GM19025 (cell line): ENCODE results near the gene SNX27.
"Not testable (repeated sequence)": the region's sequence is repeated elsewhere in the genome, so short reads cannot be mapped to it uniquely, and the experiment has no call there.

Experiments used
- ATAC-seq: cut with Tn5 transposase; IDR thresholded peaks from one replicate; pipeline ENCODE4 v1.9.1; 2021; ENCODE audit warnings: mild to moderate bottlenecking, low read depth, moderate library complexity; ENCODE audit not compliant: unreplicated experiment

Gene SNX27

DNA sequence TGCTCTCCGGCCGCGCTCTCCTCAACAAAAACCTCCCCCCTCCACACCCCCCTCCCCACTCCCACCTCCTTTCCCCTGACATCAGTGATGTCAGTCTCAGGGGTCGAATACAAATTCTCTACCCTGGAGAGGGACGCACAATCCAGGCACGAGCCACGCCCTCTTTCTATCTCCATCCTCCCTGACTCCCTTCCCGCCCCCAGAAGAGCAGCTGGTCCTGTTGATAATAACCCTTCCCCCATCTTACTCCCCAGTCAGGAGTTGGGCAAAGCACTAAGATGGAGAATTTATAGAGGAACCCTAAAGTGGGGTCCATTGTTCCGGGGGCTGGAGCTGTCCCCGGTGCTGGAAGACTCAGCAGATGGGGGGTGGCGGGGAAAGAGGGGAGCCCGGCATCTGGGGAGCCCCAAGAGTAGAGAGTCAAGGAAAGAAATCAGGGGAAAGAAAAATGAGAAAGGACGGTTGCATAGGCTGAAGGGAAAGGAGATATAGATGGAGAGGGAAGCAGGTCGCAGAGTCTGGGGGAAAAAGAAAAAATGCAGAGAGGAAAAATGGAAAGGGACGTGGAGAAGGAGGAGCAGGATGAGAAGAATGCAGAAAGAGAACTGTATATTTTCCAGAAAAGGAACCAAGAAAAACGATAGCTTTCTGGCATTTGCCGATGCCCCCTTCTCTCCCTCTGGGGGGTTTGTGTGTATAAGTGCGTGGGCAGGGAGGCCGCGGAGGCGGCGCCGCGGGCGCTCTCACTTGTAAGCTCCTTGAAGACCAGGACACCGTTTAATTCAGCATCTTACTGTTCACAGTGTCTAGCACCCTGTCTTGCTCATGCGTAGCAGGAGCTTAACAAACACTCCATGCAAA lies 105.2 kb downstream of the SNX27 start, which contains the start of gene CELF3:
CELF3 (minus strand) TSS at position 33 of the 861 bp plus-strand sequence. CDS start 783 bp downstream, outside the sequence.
- ATAC-seq = no peak

GRCh38 chr1:151718011-151718431 lies 106.2 kb downstream of the SNX27 start:
- ATAC-seq = no peak

- no peak for ATAC-seq
These were observed 106.8 kb downstream of the SNX27 start for GRCh38 chr1:151718666-151719065.

DNA sequence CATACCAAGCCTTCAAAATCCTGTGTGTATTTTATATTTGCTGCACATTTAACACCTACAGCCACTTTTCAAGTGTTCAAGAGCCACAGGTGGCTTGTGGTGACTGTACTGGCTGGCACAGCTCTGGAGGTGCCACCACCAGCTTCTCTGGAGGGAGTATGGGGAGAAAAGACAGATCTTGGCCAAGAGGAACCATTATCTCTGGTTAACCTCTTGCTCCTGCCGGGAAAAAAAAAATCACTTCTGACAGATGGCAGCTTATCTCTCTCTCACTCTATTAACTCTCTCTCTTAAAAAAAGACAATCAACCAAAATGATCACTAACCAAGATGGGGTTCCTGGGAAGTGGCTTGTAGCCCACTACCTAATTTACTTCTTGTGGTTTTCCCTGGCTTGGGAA lies 108.3 kb downstream of the SNX27 start:
- no peak for ATAC-seq

DNA sequence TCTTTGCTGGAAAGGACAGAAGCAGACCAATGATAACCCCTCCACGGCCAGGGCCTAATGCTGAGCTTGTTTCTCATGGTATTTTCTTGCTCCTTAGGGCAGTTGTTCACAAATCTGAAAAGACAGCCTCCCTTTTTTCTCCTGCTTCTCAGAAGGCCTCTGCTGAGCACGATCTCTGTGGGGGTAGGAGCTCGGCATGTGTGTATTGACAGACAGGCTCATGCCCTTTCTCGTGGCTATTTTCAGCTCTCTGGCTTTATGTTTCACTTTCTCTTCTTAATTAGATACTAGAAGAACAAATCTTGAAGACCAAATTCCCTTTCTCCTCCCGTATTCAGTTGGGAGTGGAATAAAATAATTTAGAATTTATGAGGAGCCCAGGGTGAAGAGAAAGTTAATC lies 108.7 kb downstream of the SNX27 start:
- no peak for ATAC-seq

DNA sequence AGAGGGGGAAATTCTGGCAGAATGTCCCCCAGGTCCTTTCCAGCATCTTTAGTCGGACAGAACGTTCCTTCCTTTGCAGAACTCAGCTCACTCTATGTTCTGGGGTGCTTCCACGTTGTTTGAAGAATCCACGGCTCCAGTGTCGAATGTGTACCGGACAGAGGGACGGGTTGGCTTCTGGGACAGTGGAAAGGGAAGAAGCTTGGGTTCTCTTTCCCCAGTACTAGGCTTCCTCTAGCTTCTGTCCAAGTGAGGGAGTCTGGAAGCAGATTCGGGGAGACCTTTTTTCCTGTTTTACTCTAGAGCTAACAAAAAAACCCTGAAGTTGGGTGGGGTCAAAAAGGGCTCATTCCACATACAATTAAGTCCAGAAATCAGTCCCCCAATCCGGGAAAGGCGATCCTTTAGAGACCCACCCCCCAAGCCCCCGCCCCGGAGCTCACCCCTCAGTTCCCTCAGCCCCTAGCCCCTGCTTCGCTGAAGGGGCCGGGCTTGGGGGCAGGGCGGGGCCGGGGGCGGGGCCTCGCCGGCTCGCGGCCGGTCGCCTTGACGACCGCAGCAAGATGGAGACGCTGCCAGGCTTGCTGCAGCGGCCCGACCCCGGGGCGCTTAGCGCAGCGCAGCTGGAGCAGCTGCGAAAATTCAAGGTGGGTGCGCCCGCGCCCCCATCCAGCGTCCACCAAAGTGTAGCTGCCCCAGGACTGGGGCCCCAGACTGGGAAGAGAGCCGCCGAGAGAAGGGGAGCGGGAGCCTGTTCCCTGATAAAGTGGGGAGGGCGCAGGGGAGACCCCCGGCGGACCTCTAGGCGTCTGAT lies 109.3 kb downstream of the SNX27 start, which contains the start of gene RIIAD1:
RIIAD1 (plus strand) TSS at position 549 of the 814 bp plus-strand sequence; CDS start at position 564, 15 bp downstream.
- ATAC-seq = peak; percentile 67

DNA sequence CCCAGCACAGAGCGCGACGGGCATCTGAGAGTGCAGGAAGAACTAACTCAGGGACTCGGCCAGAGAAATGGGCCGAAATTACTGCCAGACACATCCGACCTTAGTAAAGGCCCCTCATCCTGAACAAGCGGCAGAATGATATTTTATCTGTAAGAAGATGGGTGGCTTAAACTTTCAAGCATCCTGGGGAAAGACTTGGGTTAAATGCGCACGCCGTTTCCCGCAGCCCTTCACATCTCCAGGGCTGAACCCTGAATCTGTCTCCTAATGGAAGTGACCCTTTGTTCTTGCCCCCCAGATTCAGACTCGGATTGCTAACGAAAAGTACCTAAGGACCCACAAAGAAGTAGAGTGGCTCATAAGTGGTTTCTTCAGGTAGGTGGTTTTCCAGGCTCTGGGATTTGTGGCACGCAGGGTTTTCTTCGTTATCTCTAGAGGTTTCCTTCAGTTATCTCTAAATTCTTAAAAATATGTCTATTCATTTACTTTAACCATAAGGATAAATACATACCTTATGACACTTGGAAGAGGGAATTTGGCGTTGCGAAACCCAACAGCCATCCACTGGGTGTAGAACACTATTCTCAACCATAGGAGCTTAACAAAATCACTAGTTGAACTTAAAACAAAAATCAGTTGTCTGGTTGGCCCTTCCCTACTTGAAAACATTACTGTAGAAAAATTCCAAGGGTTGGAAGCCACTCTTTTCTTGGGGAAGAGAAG lies 110.1 kb downstream of the SNX27 start:
- ATAC-seq = no peak

DNA sequence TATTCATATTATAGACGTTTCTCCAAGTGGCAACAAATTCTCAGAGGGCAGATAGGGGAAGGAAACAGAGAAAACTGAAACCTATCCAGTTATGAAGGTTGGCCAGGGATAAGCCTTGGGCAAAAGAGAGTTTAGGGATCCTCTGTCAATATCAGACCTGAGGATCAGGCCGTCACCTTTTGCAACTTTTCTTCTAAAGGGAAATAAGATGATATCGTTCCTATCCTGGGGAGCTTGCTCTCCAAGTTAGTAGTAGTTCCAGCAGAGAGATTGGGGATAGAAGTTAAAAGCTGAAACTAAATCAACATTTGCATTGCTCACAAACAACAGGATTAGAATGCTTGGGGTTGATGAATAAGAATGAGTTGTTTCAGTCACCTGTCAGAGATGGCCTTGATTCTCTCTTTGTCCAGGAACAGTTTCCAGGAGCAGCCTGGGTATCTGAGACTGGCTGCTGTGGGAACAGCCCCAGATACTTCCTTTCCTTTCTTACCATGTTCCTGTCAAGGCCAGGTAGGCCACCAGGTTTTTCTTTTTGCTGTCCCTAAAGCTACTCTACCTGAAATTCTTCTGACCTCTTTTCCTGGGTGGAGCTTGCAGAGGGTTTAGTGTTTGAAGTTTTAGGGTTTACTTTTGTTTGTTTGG lies 112.0 kb downstream of the SNX27 start:
- ATAC-seq = no peak

DNA sequence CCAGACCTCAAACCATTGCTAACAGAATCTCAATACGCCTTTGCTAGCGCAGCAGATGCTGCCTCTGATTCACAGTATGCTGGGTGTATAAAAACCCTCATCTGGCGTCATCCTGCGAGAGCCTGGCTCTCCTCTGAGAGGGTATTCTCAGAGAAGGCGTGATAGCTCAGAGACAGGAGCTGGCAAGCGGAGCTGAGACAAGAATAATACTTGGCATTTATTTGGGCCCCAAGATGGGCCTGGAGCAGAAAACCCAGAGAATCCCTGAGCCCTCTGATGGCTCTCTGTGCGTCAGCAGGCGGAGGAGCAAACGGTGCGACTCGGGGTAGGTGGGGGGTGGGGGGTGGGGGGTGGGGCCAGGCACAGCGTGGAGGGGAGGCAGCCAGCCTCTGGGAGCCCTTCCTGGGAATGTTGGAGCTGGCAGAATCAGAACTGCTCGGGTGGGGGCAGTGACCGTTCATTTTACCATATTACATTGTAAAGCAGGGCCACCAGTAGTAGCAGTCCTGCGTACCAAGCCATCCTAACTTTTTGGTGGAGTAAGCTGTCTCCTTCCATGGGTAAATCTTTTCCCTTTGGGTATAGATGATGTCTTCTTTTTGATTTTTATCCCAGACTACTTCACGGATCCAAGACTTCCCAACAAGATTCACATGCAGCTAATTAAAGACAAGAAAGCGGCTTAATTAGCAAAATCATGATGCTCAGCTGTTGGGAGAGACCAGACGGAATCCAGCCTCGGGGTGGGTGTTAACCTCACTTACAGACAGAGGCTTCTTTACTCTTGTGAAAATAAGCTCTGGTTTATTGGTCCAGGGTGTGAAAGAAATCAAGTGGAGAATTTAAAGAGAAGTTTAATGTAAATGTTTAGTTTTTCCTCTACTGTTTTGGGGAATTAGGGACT lies 116.6 kb downstream of the SNX27 start:
- ATAC-seq = no peak

DNA sequence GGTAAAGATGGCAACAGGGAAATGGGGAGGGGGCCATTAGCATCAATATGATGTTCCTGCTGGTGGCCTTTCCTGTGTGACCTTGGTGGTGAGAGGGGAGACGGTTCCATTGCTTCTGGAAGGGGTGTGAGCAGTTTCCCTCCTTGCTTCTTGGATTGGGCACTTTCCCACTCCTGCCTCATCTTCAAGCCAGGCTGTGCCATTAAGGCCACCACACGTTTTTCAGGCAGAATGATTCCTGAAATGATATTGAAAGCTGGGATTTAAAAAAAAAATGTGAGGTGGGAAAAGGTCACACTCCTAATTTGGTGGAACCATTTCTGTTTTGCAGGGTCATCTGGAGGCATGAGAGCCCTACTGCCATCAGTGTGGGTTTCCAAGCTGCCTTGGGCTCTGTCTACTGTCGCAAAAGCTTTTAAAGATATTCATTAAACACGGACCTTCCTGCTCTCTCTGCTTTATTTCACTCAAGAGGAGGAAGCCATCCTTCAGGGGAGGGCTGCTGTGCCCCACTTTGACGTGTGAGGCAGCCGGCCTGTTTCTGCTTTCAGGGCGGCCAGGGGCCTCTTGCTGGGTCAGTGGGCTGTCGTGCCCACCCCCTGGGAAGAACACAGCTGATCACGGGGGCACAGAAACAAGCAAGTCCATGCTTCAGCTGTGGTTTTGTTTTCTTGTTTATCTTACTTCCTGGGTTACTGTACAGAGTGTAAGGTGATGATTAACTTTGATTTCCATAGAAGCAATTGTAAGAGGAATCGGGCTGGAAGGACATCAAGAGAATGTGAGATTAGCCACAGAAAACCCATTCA lies 117.5 kb downstream of the SNX27 start:
- ATAC-seq = no peak

DNA sequence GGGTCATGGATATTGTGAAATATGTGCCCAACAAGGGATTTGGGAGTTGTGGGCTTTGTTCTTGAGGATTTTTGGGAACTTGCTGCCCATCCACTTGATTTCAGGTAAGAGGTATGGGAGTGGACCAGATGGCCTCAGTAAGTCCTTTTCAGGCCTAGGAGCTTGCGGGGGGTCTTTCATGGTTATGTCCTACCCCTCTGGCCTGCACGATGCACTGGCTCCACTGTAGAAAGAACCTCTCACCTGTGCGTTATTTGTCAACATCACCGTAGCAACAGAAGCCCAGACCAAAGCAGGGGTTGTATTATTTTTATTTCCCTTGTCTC lies 118.1 kb downstream of the SNX27 start:
- ATAC-seq = no peak

DNA sequence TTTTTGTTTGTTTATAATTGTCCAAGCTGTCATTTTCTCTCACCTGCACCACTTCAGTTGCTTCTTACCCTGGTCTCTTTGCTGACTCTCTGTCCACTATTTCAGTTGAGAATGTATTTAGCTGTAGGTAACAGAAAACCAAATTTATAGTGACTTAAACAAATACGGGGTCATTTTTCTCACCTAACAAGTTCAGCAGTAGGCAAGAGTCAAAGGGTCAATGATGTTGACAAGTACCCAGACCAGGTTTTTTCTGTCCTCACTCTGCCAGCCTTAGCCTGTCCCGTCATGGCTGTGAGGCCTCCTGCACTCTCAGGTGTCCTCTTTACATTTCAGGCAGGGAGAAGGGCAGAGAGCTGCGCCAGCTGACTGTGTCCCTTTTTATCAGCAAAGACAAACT lies 121.3 kb downstream of the SNX27 start:
- no peak for ATAC-seq

DNA sequence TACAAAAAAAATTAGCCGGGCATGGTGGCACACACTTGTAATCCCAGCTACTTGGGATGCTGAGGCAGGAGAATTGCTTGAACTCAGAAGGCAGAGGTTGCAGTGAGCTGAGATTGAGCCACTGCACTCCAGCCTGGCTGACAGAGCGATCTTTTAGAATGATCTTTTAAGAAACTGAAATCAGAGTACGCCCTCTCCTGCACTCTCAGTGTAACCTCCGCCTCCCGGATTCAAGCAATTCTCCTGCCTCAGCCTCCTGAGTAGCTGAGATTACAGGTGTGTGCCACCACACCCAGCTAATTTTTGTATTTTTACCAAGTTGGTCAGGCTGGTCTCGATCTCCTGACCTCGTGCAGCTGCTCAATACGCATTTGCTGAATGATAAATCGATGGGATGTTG lies 122.1 kb downstream of the SNX27 start:
- ATAC-seq = not testable (repeated sequence)

DNA sequence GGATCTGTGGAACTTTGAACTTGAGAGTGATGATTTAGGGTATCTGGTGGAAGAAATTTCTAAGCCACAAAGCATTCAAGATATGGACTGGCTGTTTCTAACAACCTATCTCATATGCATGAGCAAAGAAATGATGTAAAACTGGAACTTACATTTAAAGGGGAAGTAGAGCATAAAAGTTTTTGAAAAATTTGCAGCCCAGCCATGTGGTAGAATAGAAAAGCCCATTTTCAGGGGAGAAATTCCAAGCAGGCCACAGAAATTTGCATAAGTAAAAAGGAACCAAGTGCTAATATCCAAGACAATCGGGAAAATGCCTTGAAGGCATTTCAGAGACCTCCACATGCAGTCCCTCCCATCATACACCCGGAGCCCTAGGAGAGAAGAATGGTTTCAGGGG lies 125.2 kb downstream of the SNX27 start:
- no peak for ATAC-seq

GRCh38 chr1:151737479-151737878 lies 125.6 kb downstream of the SNX27 start:
- ATAC-seq = no peak

DNA sequence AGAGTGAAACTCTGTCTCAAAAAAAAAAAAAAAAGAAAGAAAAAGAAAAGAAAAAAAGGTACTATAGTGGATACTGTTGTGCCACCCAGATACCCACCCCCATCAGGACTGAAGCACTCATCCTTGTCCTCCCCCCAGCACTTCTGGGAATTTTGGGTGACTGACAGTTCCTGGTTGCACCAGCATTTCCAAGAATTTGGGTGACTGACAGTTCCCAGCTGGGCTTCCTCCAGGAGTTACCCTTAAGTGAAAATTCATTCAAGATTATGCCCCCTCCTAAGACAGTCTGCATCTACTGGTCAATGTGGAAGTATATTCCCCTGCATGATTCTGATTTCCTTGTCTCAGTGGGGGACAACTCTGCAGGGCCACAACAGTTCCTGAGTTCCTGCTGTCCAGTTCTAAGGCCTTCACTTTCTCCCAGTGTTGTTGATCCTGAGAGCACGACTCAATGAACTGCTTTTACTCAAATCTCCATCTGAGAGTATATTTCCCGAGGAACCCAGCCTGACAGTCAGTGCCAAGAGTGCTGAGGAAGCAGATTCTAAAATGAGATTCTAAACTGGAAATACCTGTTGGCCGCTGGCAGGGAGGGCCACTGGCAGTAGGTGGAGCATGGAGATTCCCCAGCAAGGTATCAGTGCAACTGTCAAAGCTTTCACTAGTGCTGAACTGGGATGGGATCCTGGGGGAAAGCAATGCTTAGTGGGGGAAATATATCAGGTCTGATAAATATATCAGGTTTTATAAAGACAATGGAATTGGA lies 127.9 kb downstream of the SNX27 start:
- ATAC-seq = no peak

DNA sequence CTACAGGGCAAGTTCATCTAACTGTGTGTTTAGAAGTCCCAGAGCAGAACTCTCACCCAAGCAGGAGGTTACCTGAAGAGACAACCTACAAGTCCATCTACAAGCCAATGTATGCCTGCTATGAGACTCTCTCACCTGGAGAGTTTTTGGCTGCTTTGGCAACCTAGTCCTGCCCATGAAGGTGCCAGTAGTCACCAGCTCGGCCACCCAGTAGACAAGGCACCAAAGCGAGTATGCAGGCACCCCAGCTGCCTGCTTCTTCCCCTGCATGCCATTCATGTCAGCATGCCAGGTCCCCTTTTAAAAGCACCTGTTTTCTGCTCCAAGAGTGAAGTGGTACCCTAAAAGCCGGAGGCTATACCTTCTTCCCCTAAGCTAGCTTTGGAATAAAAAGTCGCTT lies 129.7 kb downstream of the SNX27 start:
- ATAC-seq = no peak
